Fibroblast of lung (primary cell): ENCODE measurements around the gene ECI2.

ENCODE experiments used
- EZH2 ChIP-seq: IDR thresholded peaks from 2 replicates; pipeline ENCODE4 v1.5.1; 2012; ENCODE audit warnings: low read length, control low read depth, mild to moderate bottlenecking; ENCODE audit errors: missing control alignments
- TF ChIP-seq, protein P1 (sequence below), 2 donors: IDR thresholded peaks in 1 of 2; conservative IDR thresholded peaks in 1 of 2; 1 replicate in 1 of 2; 2 replicates in 1 of 2; pipeline ENCODE4 v1.5.1; 2011 to 2012; ENCODE audit warnings: low read length in 2 of 2, control low read depth in 1 of 2, inconsistent platforms in 1 of 2, low read depth in 1 of 2, mild to moderate bottlenecking in 1 of 2

DNA sequence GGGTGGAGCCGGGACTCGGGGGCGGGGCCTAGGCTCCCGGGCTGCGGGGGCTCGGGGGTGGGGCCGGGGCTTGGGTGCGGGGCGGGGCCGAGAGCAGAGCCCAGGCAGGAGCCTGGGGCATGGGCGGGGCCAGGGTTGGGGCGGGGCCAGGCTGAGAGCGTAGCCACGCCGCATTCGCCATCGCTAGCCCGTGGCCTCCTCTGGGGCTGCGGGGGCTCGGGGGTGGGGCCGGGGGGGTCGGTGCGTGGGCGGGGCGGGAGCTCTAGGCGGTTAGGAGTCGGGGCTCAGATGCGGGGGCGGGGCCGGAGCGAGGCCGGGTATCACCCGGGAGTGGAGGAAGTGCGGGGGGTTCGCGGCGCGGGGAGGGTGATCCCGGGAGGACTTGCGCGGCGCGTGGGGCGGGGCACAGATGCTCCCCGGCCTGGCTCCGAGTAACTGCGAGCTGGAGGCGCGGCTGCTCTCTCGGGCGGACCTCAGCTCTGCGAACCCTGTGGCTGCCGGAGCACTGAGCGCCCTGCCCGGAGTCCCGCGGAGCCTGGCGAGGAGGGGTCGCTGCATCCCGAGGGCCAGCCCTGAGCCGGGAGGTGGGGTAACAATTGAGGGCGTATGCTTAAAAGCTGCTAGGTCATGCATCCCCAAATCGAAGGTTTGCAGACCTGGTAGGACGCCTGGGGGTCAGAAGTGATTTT lies 434 bp upstream of the ECI2 start:
- TF ChIP-seq, protein P1, sequence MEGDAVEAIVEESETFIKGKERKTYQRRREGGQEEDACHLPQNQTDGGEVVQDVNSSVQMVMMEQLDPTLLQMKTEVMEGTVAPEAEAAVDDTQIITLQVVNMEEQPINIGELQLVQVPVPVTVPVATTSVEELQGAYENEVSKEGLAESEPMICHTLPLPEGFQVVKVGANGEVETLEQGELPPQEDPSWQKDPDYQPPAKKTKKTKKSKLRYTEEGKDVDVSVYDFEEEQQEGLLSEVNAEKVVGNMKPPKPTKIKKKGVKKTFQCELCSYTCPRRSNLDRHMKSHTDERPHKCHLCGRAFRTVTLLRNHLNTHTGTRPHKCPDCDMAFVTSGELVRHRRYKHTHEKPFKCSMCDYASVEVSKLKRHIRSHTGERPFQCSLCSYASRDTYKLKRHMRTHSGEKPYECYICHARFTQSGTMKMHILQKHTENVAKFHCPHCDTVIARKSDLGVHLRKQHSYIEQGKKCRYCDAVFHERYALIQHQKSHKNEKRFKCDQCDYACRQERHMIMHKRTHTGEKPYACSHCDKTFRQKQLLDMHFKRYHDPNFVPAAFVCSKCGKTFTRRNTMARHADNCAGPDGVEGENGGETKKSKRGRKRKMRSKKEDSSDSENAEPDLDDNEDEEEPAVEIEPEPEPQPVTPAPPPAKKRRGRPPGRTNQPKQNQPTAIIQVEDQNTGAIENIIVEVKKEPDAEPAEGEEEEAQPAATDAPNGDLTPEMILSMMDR (conservative IDR thresholded peaks at IDR 0.05 in 1 of 2, IDR thresholded peaks at IDR 0.05 in 1 of 2; ENCODE audit: low read depth in 1 of 2, low read length in 2 of 2): no peak
- no peak for TF ChIP-seq EZH2
